Adrenal gland (tissue), 12 donors: ENCODE measurements around the gene NISCH. TPM values are rescaled to one million over a fixed set of nuclear protein-coding genes. Genes with fewer than 3 reads are reported as not detected.
"Not testable (repeated sequence)": the region's sequence is repeated elsewhere in the genome, so short reads cannot be mapped to it uniquely, and the experiment has no call there.

Experiments
- DNase-seq, 7 donors: peaks; one replicate each; pipeline ENCODE4 v3.0.0-alpha.2; 2019 to 2020
- H3K27ac ChIP-seq, 5 donors: fragments of 200-600 bp; sonication (generic) in 4 of 5; 1 replicate in 3 of 5; 2 replicates in 2 of 5; pipeline versions ENCODE4 v1.5.1 to v1.8.0; 2016 to 2020; ENCODE audit warnings: mild to moderate bottlenecking in 1 of 5
- H3K27me3 ChIP-seq: fragments of 200-600 bp; 2 replicates; pipeline ENCODE4 v1.8.0; 2021
- H3K36me3 ChIP-seq, 2 donors: fragments of 200-600 bp; replicated peaks in 1 of 2; 1 replicate in 1 of 2; 2 replicates in 1 of 2; pipeline versions ENCODE4 v1.5.1 to v1.8.0; 2018 to 2022
- H3K4me1 ChIP-seq, 2 donors: fragments of 200-600 bp; replicated peaks in 1 of 2; 1 replicate in 1 of 2; 2 replicates in 1 of 2; pipeline versions ENCODE4 v1.5.1 to v1.8.0; 2018 to 2021
- H3K4me3 ChIP-seq, 4 donors: fragments of 200-600 bp; sonication (generic) in 3 of 4; one replicate each; pipeline ENCODE4 v1.5.1; 2016 to 2018
- H3K9me3 ChIP-seq, 3 donors: fragments of 200-600 bp; sonication (generic) in 1 of 3; replicated peaks in 1 of 3; 1 replicate in 2 of 3; 2 replicates in 1 of 3; pipeline versions ENCODE4 v1.5.1 to v1.8.0; 2016 to 2021
- POLR2A ChIP-seq, 2 donors: fragments of 450-650 bp; IDR thresholded peaks; one replicate each; pipeline ENCODE4 v1.6.1; 2017; ENCODE audit warnings: antibody characterized with exemption in 2 of 2, mild to moderate bottlenecking in 2 of 2, moderate library complexity in 1 of 2
- WGBS, 4 donors: extraction: QIAGEN DNeasy Blood & Tissue Kit in 2 of 4; methylation state at CpG; one replicate each; pipeline versions ENCODE4 v1.1.5 to v1.1.7; 2013 to 2017; 5-methylcytosine and 5-hydroxymethylcytosine counted together
- intact Hi-C, 2 donors: fragments of 100-400 bp; cut with DNase I; formaldehyde crosslinking; loops; one replicate each; pipeline versions ENCODE4 v1.14.1 to v1.15.0; 2022 to 2023
- polyA plus RNA-seq, 3 donors: library from polyadenylated mRNA; stranded (reverse); fragments of 200-250 nt in 2 of 3; fragments of 350-450 nt in 1 of 3; fragmentation: Illumina TruSeq in 1 of 3; extraction: RNeasy Lipid Tissue Mini Kit (QIAGEN cat#74804) in 1 of 3; gene quantifications; one replicate each; pipeline ENCODE4 v1.2.3, GENCODE V29; 2013 to 2014
- total RNA-seq, 9 donors: library from RNA; depleted of rRNA in 4 of 9; stranded (reverse); fragments of >200 nt in 4 of 9; fragments of 120-200 nt in 1 of 9; fragmentation: NEBNext Ultra II Directional in 1 of 9; extraction: Animal tissue kit (Norgen Biotek cat#: 25700) in 1 of 9; gene quantifications; one replicate each; pipeline versions ENCODE4 v1.1.0 to v1.2.4, GENCODE V29; 2013 to 2023
- TF ChIP-seq, protein P1 (sequence below), 6 experiments: fragments of 450-650 bp in 4 of 6; fragments of 200-600 bp in 2 of 6; sonication (generic) in 1 of 6; IDR thresholded peaks; 1 replicate in 5 of 6; 2 replicates in 1 of 6; pipeline versions ENCODE4 v1.5.1 to v1.8.0; 2016 to 2021; ENCODE audit warnings: antibody characterized with exemption in 6 of 6, mild to moderate bottlenecking in 2 of 6, moderate library complexity in 1 of 6
- donor health status: healthy with polysubstance abuse.
- donor health status: Bipolar disorder and iron deficiency.
- donor health status: DM: yes; HTN: yes; CAD: no.
- donor health status: DM: no; HTN: no; CAD: no.
- donor health status: DM: no; HTN: no; CAD: no.
- donor health status: DM: yes; HTN: yes; CAD: no.

The NISCH gene
- total and polyA plus RNA-seq, 12 donors: 39.4 to 186 (median 100) TPM

DNA sequence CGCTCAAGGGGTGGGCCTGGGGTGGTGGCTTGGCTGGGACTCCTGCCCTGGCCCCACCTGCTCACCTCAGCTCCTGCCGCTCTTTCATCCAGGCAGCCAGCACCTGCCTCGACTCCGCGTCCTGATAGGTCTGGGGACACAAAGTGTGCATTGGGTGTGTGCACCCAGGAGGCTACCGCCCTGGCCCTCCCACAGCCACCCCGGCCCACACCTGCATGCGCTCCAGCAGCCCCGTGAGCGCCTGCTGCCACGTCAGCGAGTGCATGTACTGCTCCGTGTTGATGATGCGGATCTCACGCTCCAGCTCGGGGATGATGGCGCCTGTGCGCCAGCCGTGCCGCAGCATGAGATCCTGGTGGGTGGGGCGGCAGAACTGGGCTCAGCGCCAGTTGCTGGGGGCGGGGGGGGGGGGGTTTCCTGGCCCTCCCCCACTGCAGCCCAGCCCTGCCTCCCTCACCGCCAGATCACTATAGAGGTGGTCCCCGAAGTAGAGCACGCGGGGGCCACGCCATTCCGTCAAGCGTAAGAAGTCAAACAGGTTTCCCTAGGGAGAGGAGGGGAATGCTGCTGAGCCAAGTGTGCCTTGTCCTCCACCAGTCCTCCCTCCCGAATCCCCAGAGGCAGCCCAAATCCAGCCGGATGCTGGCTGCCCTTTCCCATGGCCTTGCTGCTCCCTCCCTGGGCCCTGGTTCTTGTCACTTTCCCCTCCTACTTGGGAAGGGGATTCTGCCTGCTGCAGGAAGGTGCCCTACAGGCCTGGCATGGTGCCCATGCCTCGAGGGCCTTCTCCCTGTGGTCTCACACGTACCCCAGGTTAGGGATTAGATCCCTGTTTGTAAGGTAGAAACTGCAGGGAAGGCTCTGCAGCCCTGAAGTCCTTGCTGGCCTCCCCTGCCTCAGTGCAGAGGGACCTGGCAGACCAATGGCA is 69.6 kb downstream of the NISCH start:
- H3K4me3 ChIP-seq: no peak overlapping the region
- TF ChIP-seq POLR2A (IDR thresholded peaks at IDR 0.05): no peak
- TF ChIP-seq, protein P1, sequence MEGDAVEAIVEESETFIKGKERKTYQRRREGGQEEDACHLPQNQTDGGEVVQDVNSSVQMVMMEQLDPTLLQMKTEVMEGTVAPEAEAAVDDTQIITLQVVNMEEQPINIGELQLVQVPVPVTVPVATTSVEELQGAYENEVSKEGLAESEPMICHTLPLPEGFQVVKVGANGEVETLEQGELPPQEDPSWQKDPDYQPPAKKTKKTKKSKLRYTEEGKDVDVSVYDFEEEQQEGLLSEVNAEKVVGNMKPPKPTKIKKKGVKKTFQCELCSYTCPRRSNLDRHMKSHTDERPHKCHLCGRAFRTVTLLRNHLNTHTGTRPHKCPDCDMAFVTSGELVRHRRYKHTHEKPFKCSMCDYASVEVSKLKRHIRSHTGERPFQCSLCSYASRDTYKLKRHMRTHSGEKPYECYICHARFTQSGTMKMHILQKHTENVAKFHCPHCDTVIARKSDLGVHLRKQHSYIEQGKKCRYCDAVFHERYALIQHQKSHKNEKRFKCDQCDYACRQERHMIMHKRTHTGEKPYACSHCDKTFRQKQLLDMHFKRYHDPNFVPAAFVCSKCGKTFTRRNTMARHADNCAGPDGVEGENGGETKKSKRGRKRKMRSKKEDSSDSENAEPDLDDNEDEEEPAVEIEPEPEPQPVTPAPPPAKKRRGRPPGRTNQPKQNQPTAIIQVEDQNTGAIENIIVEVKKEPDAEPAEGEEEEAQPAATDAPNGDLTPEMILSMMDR (IDR thresholded peaks at IDR 0.05): no peak
- intact Hi-C loops: loop anchor here in 1 of 2 donors (5.0 kb wide), 1 partner anchor 38 kb away; no protein-coding TSS in a partner anchor
- H3K4me1 ChIP-seq: peaks cover 24 to 48% of the 10 kb centered on the region in 2 donors
- peak in 5 of 7 donors; percentile 51 to 67 (median 61) for DNase-seq
- peak overlapping the region in 3 of 5 donors; percentile 13 to 89 (median 84) for H3K27ac ChIP-seq
- 41 to 53% (median 48%) methylated on average over 17 to 34 of the region's 34 CpGs for WGBS, 4 donors
- H3K27me3 ChIP-seq: no peaks in the 10 kb centered on the region
- H3K36me3 ChIP-seq: peaks cover 0 to 58% of the 10 kb centered on the region in 2 donors
- no peaks in the 10 kb centered on the region for H3K9me3 ChIP-seq

GRCh38 chr3:52525680-52526561 is 70.5 kb downstream of the NISCH start:
- Histone ChIP-seq H3K36me3 (peaks cover 0 to 58% of the 10 kb centered on the region in 2 donors), H3K4me3 (no peak overlapping the region), H3K9me3 (no peaks in the 10 kb centered on the region), H3K27ac (peak overlapping the region in 3 of 5 donors; percentile 13 to 89 (median 84)), H3K4me1 (peaks cover 29 to 57% of the 10 kb centered on the region in 2 donors), H3K27me3 (no peaks in the 10 kb centered on the region)
- intact Hi-C loops: no loop called here
- WGBS, 4 donors: 76 to 82% (median 79%) methylated on average over 9 of the region's 9 CpGs
- peak in 1 of 7 donors; percentile 22 for DNase-seq
- TF ChIP-seq, protein P1 (IDR thresholded peaks at IDR 0.05): no peak
- TF ChIP-seq POLR2A (IDR thresholded peaks at IDR 0.05): no peak

- peaks cover 0 to 54% of the 10 kb centered on the region in 2 donors for H3K36me3 ChIP-seq
- DNase-seq, H3K4me3 ChIP-seq, intact Hi-C loops, H3K9me3 ChIP-seq, H3K27me3 ChIP-seq: not testable (repeated sequence)
- WGBS, 4 donors: 73 to 87% (median 82%) methylated on average over 5 of the region's 5 CpGs
- H3K27ac ChIP-seq: peak overlapping the region in 3 of 5 donors; percentile 54 to 89 (median 84)
- peaks cover 33 to 64% of the 10 kb centered on the region in 2 donors for H3K4me1 ChIP-seq
Measured at GRCh38 chr3:52526671-52527038, 71.3 kb downstream of the NISCH start.

GRCh38 chr3:52527039-52527731 is 71.8 kb downstream of the NISCH start:
- Histone ChIP-seq H3K36me3 (peaks cover 0 to 50% of the 10 kb centered on the region in 2 donors), H3K27me3 (no peaks in the 10 kb centered on the region), H3K9me3 (no peaks in the 10 kb centered on the region), H3K4me1 (peaks cover 38 to 70% of the 10 kb centered on the region in 2 donors), H3K27ac (peak overlapping the region in 3 of 5 donors; percentile 54 to 89 (median 84)), H3K4me3 (no peak overlapping the region)
- WGBS, 4 donors: 61 to 82% (median 80%) methylated on average over 3 to 14 of the region's 14 CpGs
- intact Hi-C loops: no loop called here
- no peak for TF ChIP-seq POLR2A (IDR thresholded peaks at IDR 0.05)
- TF ChIP-seq, protein P1 (IDR thresholded peaks at IDR 0.05): no peak
- DNase-seq: peak in 5 of 7 donors; percentile 39 to 79 (median 74)
